GM06990 (cell line): ENCODE data around the gene GPR180.

Source experiments
- DNase-seq: peaks from one replicate; pipeline ENCODE4 v3.0.0-alpha.2; 2011; ENCODE audit not compliant: insufficient read length; ENCODE audit errors: extremely low read depth
- H3K27me3 ChIP-seq: replicated peaks from 2 replicates; pipeline ENCODE4 v1.6.0; 2011; ENCODE audit warnings: low read length; ENCODE audit not compliant: control insufficient read depth, insufficient read depth
- H3K36me3 ChIP-seq: 2 replicates; pipeline ENCODE4 v1.5.1; 2011; ENCODE audit warnings: low read length; ENCODE audit not compliant: control insufficient read depth, insufficient read depth
- H3K4me3 ChIP-seq: replicated peaks from 2 replicates; pipeline ENCODE4 v1.5.1; 2011; ENCODE audit warnings: low read depth, mild to moderate bottlenecking, control low read depth, low read length
- TF ChIP-seq, protein P1 (sequence below): IDR thresholded peaks from 2 replicates; pipeline ENCODE4 v1.5.1; 2011; ENCODE audit warnings: low read length, control low read depth, mild to moderate bottlenecking, inconsistent platforms; ENCODE audit not compliant: insufficient read depth, poor library complexity, severe bottlenecking

The GPR180 gene

GRCh38 chr13:94664889-94665288, 63.2 kb downstream of the GPR180 start:
- Histone ChIP-seq H3K4me3 (no peak overlapping the region), H3K27me3 (no peaks in the 10 kb centered on the region), H3K36me3 (no peaks in the 10 kb centered on the region)
- no peak for DNase-seq
- TF ChIP-seq, protein P1, sequence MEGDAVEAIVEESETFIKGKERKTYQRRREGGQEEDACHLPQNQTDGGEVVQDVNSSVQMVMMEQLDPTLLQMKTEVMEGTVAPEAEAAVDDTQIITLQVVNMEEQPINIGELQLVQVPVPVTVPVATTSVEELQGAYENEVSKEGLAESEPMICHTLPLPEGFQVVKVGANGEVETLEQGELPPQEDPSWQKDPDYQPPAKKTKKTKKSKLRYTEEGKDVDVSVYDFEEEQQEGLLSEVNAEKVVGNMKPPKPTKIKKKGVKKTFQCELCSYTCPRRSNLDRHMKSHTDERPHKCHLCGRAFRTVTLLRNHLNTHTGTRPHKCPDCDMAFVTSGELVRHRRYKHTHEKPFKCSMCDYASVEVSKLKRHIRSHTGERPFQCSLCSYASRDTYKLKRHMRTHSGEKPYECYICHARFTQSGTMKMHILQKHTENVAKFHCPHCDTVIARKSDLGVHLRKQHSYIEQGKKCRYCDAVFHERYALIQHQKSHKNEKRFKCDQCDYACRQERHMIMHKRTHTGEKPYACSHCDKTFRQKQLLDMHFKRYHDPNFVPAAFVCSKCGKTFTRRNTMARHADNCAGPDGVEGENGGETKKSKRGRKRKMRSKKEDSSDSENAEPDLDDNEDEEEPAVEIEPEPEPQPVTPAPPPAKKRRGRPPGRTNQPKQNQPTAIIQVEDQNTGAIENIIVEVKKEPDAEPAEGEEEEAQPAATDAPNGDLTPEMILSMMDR: no peak

DNA sequence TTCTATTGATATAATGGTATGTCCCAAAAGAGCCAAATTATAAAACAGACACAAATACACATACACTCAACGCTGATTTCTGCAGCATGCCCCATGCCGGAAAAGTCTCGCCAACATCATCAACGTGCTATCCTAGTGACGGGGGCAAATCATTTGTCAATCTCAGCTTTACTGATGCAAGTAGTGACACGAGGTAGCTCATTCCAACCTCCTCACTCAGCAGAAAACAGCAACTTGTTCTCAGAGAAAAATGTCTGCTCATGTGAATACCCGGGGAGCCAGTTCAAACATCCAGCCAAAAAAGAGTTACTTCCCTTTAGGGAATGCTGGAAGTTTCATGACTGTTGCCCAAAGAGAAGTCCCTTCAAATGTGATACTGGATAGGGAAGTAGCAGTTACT, 64.4 kb downstream of the GPR180 start:
- DNase-seq: no peak
- no peaks in the 10 kb centered on the region for H3K27me3 ChIP-seq
- TF ChIP-seq, protein P1: no peak
- H3K4me3 ChIP-seq: no peak overlapping the region
- no peaks in the 10 kb centered on the region for H3K36me3 ChIP-seq

GRCh38 chr13:94667190-94667589, 65.5 kb downstream of the GPR180 start:
- Histone ChIP-seq H3K27me3 (no peaks in the 10 kb centered on the region), H3K4me3 (no peak overlapping the region), H3K36me3 (no peaks in the 10 kb centered on the region)
- TF ChIP-seq, protein P1: no peak
- no peak for DNase-seq

- TF ChIP-seq, protein P1: no peak
- no peaks in the 10 kb centered on the region for H3K27me3 ChIP-seq
- no peak overlapping the region for H3K4me3 ChIP-seq
- H3K36me3 ChIP-seq: no peaks in the 10 kb centered on the region
- DNase-seq: no peak
Measured at GRCh38 chr13:94672400-94672799, 70.7 kb downstream of the GPR180 start.

DNA sequence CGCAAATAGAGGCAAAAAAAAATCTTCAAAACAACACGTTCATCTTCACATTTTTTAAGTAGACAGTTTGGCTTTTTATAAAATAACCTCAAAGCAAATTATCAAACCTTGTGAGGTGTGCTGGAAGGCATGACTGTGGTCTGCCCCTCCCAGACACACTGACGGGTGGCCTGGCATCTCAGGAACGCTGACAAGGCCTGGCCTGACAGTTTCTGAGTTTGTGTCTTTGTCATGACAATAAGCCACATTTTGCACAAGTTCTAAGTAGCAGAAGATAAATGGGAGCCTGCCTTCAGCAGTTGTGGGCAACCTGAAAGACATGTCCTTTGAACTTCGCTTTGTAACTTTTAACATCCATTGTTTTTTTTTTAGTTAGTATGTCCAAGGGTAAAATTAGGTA, 72.2 kb downstream of the GPR180 start:
- H3K27me3 ChIP-seq: no peaks in the 10 kb centered on the region; the same call in none of the 2 replicates
- no peak overlapping the region for H3K4me3 ChIP-seq
- no peak for DNase-seq
- H3K36me3 ChIP-seq: no peaks in the 10 kb centered on the region
- TF ChIP-seq, protein P1: no peak
